ENCODE results near the gene YWHAQ.
"Not testable (repeated sequence)": the region's sequence is repeated elsewhere in the genome, so short reads cannot be mapped to it uniquely, and the experiment has no call there.

The YWHAQ gene

GRCh38 chr2:9610781-9611548 is 19.8 kb downstream of the YWHAQ start:
- no peak for FAIRE-seq
- no peak for TF ChIP-seq POLR2A (IDR thresholded peaks at IDR 0.05; ENCODE audit: low read depth, low read length)
- DNase-seq (ENCODE audit: insufficient read length, low spot score), result no peak

GRCh38 chr2:9608491-9608890 is 22.3 kb downstream of the YWHAQ start:
- not testable (repeated sequence) for DNase-seq (ENCODE audit: insufficient read length, low spot score); FAIRE-seq

GRCh38 chr2:9602412-9602811 is 28.4 kb downstream of the YWHAQ start:
- no peak for TF ChIP-seq POLR2A (IDR thresholded peaks at IDR 0.05; ENCODE audit: low read depth, low read length)
- FAIRE-seq, result no peak

GRCh38 chr2:9601397-9601796 is 29.4 kb downstream of the YWHAQ start:
- no peak for DNase-seq (ENCODE audit: insufficient read length, low spot score)
- TF ChIP-seq POLR2A (IDR thresholded peaks at IDR 0.05; ENCODE audit: low read depth, low read length), result no peak
- FAIRE-seq, result no peak

More at GRCh38 chr2:9602412-9602811, 28.4 kb downstream of the YWHAQ start:
- DNase-seq (ENCODE audit: insufficient read length, low spot score), result no peak

- no peak for FAIRE-seq
- DNase-seq (ENCODE audit: insufficient read length, low spot score), result no peak
- TF ChIP-seq POLR2A (IDR thresholded peaks at IDR 0.05; ENCODE audit: low read depth, low read length), result no peak
Observed at GRCh38 chr2:9599430-9599829, 31.4 kb downstream of the YWHAQ start.

GRCh38 chr2:9596621-9597311 is 34.0 kb downstream of the YWHAQ start:
- FAIRE-seq (no peak), DNase-seq (ENCODE audit: insufficient read length, low spot score) (no peak)
- TF ChIP-seq POLR2A (IDR thresholded peaks at IDR 0.05; ENCODE audit: low read depth, low read length), result no peak

- DNase-seq (ENCODE audit: insufficient read length, low spot score) (no peak), FAIRE-seq (no peak)
- no peak for TF ChIP-seq POLR2A (IDR thresholded peaks at IDR 0.05; ENCODE audit: low read depth, low read length)
Observed at GRCh38 chr2:9595746-9596145, 35.1 kb downstream of the YWHAQ start.

GRCh38 chr2:9595256-9595655 is 35.5 kb downstream of the YWHAQ start:
- FAIRE-seq, result peak; percentile 71
- not testable (repeated sequence) for DNase-seq (ENCODE audit: insufficient read length, low spot score)

GRCh38 chr2:9594366-9595054 is 36.3 kb downstream of the YWHAQ start:
- no peak for TF ChIP-seq POLR2A (IDR thresholded peaks at IDR 0.05; ENCODE audit: low read depth, low read length)
- peak; percentile 88 for FAIRE-seq

GRCh38 chr2:9593925-9594324 is 36.9 kb downstream of the YWHAQ start:
- DNase-seq (ENCODE audit: insufficient read length, low spot score) (no peak), FAIRE-seq (no peak)
- TF ChIP-seq POLR2A (IDR thresholded peaks at IDR 0.05; ENCODE audit: low read depth, low read length), result no peak

More at GRCh38 chr2:9594366-9595054, 36.3 kb downstream of the YWHAQ start:
- DNase-seq (ENCODE audit: insufficient read length, low spot score), result peak; percentile 31

- DNase-seq (ENCODE audit: insufficient read length, low spot score), result no peak
- TF ChIP-seq POLR2A (IDR thresholded peaks at IDR 0.05; ENCODE audit: low read depth, low read length), result no peak
- FAIRE-seq, result peak; percentile 66
Observed at GRCh38 chr2:9592699-9593098, 38.1 kb downstream of the YWHAQ start.

GRCh38 chr2:9590641-9591040 is 40.2 kb downstream of the YWHAQ start:
- TF ChIP-seq POLR2A (IDR thresholded peaks at IDR 0.05; ENCODE audit: low read depth, low read length), result no peak
- DNase-seq (ENCODE audit: insufficient read length, low spot score) (no peak), FAIRE-seq (peak; percentile 81)

- DNase-seq (ENCODE audit: insufficient read length, low spot score) (no peak), FAIRE-seq (peak; percentile 33)
- TF ChIP-seq POLR2A (IDR thresholded peaks at IDR 0.05; ENCODE audit: low read depth, low read length), result no peak
Observed at GRCh38 chr2:9586465-9586864, 44.3 kb downstream of the YWHAQ start.

- no peak for TF ChIP-seq POLR2A (IDR thresholded peaks at IDR 0.05; ENCODE audit: low read depth, low read length)
- DNase-seq (ENCODE audit: insufficient read length, low spot score) (no peak), FAIRE-seq (no peak)
Observed at GRCh38 chr2:9585486-9585885, 45.3 kb downstream of the YWHAQ start.

GRCh38 chr2:9584902-9585301 is 45.9 kb downstream of the YWHAQ start:
- not testable (repeated sequence) for FAIRE-seq; DNase-seq (ENCODE audit: insufficient read length, low spot score)

Data from H54 (cell line).